Body of pancreas (tissue), 4 donors: ENCODE measurements around the gene TMEM119. TPM values are rescaled to one million over a fixed set of nuclear protein-coding genes. Genes with fewer than 3 reads are reported as not detected.

Experiments used
- ATAC-seq: fragments of 150-250 bp; one replicate; pipeline ENCODE4 v1.9.1; 2016
- DNase-seq, 4 donors: peaks; one replicate each; pipeline ENCODE4 v3.0.0-alpha.2; 2019
- H3K27ac ChIP-seq, 4 donors: fragments of 200-600 bp; sonication (generic); 1 replicate in 3 of 4; 2 replicates in 1 of 4; pipeline versions ENCODE4 v1.5.1 to v1.6.1; 2016 to 2019; ENCODE audit warnings: mild to moderate bottlenecking in 1 of 4, mixed read lengths in 1 of 4, moderate library complexity in 1 of 4
- H3K27me3 ChIP-seq, 2 donors: fragments of 200-600 bp; sonication (generic); one replicate each; pipeline ENCODE4 v1.6.0; 2016; ENCODE audit warnings: mild to moderate bottlenecking in 1 of 2
- H3K36me3 ChIP-seq, 2 donors: fragments of 200-600 bp; sonication (generic); replicated peaks in 1 of 2; 2 replicates each; pipeline ENCODE4 v1.5.1; 2016; ENCODE audit warnings: low read depth in 2 of 2; ENCODE audit not compliant: insufficient read depth in 1 of 2
- H3K4me1 ChIP-seq: fragments of 200-600 bp; sonication (generic); one replicate; pipeline ENCODE4 v1.6.0; 2016
- H3K4me3 ChIP-seq, 2 donors: fragments of 200-600 bp; sonication (generic); 1 replicate in 1 of 2; 2 replicates in 1 of 2; pipeline ENCODE4 v1.5.1; 2016 to 2019
- H3K9me3 ChIP-seq, 3 donors: fragments of 200-600 bp; sonication (generic); 1 replicate in 2 of 3; 2 replicates in 1 of 3; pipeline ENCODE4 v1.5.1; 2016
- POLR2A ChIP-seq, 3 donors: fragments of 450-650 bp; IDR thresholded peaks; one replicate each; pipeline ENCODE4 v1.6.1; 2016; ENCODE audit warnings: antibody characterized with exemption in 3 of 3, mild to moderate bottlenecking in 2 of 3
- WGBS, 2 donors: methylation state at CpG; one replicate each; pipeline ENCODE4 v1.1.5; 2017; 5-methylcytosine and 5-hydroxymethylcytosine counted together
- intact Hi-C: fragments of 100-400 bp; cut with DNase I; formaldehyde crosslinking; loops from one replicate; pipeline ENCODE4 v1.15.1; 2023
- total RNA-seq, 2 donors: library from RNA; depleted of rRNA; stranded (reverse); fragments of >200 nt; gene quantifications; one replicate each; pipeline ENCODE4 v1.1.0, GENCODE V29; 2016
- TF ChIP-seq, protein P1 (sequence below), 7 experiments: fragments of 450-650 bp in 4 of 7; fragments of 200-600 bp in 3 of 7; sonication (generic) in 3 of 7; IDR thresholded peaks; one replicate each; pipeline ENCODE4 v1.5.1; 2016 to 2019; ENCODE audit warnings: antibody characterized with exemption in 7 of 7

Gene TMEM119
- total RNA-seq, 2 donors from 2014 or later = 5.9 to 6.5 TPM

- 61 to 75% methylated on average over 9 to 10 of the region's 10 CpGs for WGBS, 2 donors
- no peak overlapping the region for H3K4me3 ChIP-seq
- no peaks in the 10 kb centered on the region for H3K9me3 ChIP-seq
- H3K4me1 ChIP-seq = no peaks in the 10 kb centered on the region
- no peaks in the 10 kb centered on the region for H3K27me3 ChIP-seq
- no peaks in the 10 kb centered on the region for H3K36me3 ChIP-seq
- DNase-seq (no peak), ATAC-seq (no peak)
- no peak overlapping the region for H3K27ac ChIP-seq
- TF ChIP-seq POLR2A (IDR thresholded peaks at IDR 0.05) = no peak
- TF ChIP-seq, protein P1, sequence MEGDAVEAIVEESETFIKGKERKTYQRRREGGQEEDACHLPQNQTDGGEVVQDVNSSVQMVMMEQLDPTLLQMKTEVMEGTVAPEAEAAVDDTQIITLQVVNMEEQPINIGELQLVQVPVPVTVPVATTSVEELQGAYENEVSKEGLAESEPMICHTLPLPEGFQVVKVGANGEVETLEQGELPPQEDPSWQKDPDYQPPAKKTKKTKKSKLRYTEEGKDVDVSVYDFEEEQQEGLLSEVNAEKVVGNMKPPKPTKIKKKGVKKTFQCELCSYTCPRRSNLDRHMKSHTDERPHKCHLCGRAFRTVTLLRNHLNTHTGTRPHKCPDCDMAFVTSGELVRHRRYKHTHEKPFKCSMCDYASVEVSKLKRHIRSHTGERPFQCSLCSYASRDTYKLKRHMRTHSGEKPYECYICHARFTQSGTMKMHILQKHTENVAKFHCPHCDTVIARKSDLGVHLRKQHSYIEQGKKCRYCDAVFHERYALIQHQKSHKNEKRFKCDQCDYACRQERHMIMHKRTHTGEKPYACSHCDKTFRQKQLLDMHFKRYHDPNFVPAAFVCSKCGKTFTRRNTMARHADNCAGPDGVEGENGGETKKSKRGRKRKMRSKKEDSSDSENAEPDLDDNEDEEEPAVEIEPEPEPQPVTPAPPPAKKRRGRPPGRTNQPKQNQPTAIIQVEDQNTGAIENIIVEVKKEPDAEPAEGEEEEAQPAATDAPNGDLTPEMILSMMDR (IDR thresholded peaks at IDR 0.05) = no peak
- intact Hi-C loops = no loop called here
These were observed 2.2 kb upstream of the TMEM119 start for GRCh38 chr12:108599948-108600701.

GRCh38 chr12:108599541-108599940, 1.7 kb upstream of the TMEM119 start:
- H3K4me3 ChIP-seq = no peak overlapping the region
- no peaks in the 10 kb centered on the region for H3K27me3 ChIP-seq
- DNase-seq (no peak), ATAC-seq (no peak)
- intact Hi-C loops = no loop called here
- 20 to 55% methylated on average over 1 to 6 of the region's 6 CpGs for WGBS, 2 donors
- H3K36me3 ChIP-seq = no peaks in the 10 kb centered on the region
- no peak for TF ChIP-seq POLR2A (IDR thresholded peaks at IDR 0.05)
- TF ChIP-seq, protein P1 (IDR thresholded peaks at IDR 0.05) = no peak
- H3K9me3 ChIP-seq = no peaks in the 10 kb centered on the region
- no peaks in the 10 kb centered on the region for H3K4me1 ChIP-seq
- no peak overlapping the region for H3K27ac ChIP-seq

- H3K27me3 ChIP-seq = no peaks in the 10 kb centered on the region
- no peaks in the 10 kb centered on the region for H3K9me3 ChIP-seq
- TF ChIP-seq, protein P1 (IDR thresholded peaks at IDR 0.05) = no peak
- TF ChIP-seq POLR2A (IDR thresholded peaks at IDR 0.05) = no peak
- 70 to 76% methylated on average over 11 of the region's 11 CpGs for WGBS, 2 donors
- H3K4me3 ChIP-seq = no peak overlapping the region
- no peaks in the 10 kb centered on the region for H3K4me1 ChIP-seq
- intact Hi-C loops = no loop called here
- no peak for DNase-seq
- no peak for ATAC-seq
- H3K36me3 ChIP-seq = no peaks in the 10 kb centered on the region
- H3K27ac ChIP-seq = no peak overlapping the region
These were observed 818 bp upstream of the TMEM119 start for GRCh38 chr12:108598553-108599250.

- Histone ChIP-seq H3K9me3 (no peaks in the 10 kb centered on the region), H3K27ac (no peak overlapping the region), H3K4me3 (no peak overlapping the region), H3K27me3 (no peaks in the 10 kb centered on the region), H3K36me3 (no peaks in the 10 kb centered on the region), H3K4me1 (no peaks in the 10 kb centered on the region)
- intact Hi-C loops = no loop called here
- ATAC-seq (no peak), DNase-seq (no peak)
- TF ChIP-seq POLR2A (IDR thresholded peaks at IDR 0.05) = no peak
- TF ChIP-seq, protein P1 (IDR thresholded peaks at IDR 0.05) = no peak
- 43 to 44% methylated on average over 1 to 8 of the region's 10 CpGs for WGBS, 2 donors
These were observed 878 bp downstream of the TMEM119 start for GRCh38 chr12:108596854-108597558.
